Measurements from ENCODE around the gene CHD5. TPM values are rescaled to one million over a fixed set of nuclear protein-coding genes. Genes with fewer than 3 reads are reported as not detected.

The CHD5 gene
- total RNA-seq, 1 experiment from 2014 or later = 2.4 TPM

GRCh38 chr1:6174621-6175410 is 5.3 kb downstream of the CHD5 start:
- H3K27me3 Mint-ChIP-seq (ENCODE audit: low read depth) = peaks cover 31% of the 10 kb centered on the region
- CTCF ChIA-PET = no interaction called here
- no peak overlapping the region for H3K4me3 Mint-ChIP-seq
- peaks cover 3% of the 10 kb centered on the region for H3K4me1 Mint-ChIP-seq
- POLR2A ChIA-PET = no interaction called here
- H3K27ac Mint-ChIP-seq = no peak overlapping the region
- DNase-seq (ENCODE audit: low spot score) = no peak
- H3K9me3 Mint-ChIP-seq = no peaks in the 10 kb centered on the region
- no peak for ATAC-seq
- TF ChIP-seq E2F5 (CRISPR knock-in tag; IDR thresholded peaks at IDR 0.05) (no peak), TP53 (CRISPR knock-in tag; IDR thresholded peaks at IDR 0.05) (no peak), ELF4 (CRISPR knock-in tag; IDR thresholded peaks at IDR 0.05; ENCODE audit: low read depth) (no peak), NR2C2 (CRISPR knock-in tag; IDR thresholded peaks at IDR 0.05) (no peak), CREM (CRISPR knock-in tag; IDR thresholded peaks at IDR 0.05) (no peak), TEAD4 (CRISPR knock-in tag; IDR thresholded peaks at IDR 0.05) (no peak), MLX (CRISPR knock-in tag; IDR thresholded peaks at IDR 0.05) (no peak), NFE2L1 (CRISPR knock-in tag; IDR thresholded peaks at IDR 0.05) (no peak), FOXK1 (CRISPR knock-in tag; IDR thresholded peaks at IDR 0.05) (no peak), ZNF219 (CRISPR knock-in tag; IDR thresholded peaks at IDR 0.05; ENCODE audit: borderline replicate concordance) (no peak)
- TF ChIP-seq, protein P1, sequence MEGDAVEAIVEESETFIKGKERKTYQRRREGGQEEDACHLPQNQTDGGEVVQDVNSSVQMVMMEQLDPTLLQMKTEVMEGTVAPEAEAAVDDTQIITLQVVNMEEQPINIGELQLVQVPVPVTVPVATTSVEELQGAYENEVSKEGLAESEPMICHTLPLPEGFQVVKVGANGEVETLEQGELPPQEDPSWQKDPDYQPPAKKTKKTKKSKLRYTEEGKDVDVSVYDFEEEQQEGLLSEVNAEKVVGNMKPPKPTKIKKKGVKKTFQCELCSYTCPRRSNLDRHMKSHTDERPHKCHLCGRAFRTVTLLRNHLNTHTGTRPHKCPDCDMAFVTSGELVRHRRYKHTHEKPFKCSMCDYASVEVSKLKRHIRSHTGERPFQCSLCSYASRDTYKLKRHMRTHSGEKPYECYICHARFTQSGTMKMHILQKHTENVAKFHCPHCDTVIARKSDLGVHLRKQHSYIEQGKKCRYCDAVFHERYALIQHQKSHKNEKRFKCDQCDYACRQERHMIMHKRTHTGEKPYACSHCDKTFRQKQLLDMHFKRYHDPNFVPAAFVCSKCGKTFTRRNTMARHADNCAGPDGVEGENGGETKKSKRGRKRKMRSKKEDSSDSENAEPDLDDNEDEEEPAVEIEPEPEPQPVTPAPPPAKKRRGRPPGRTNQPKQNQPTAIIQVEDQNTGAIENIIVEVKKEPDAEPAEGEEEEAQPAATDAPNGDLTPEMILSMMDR (IDR thresholded peaks at IDR 0.05) = no peak
- H3K36me3 Mint-ChIP-seq = no peaks in the 10 kb centered on the region

- CTCF ChIA-PET = interaction anchor here (2.6 kb wide), 1 partner anchor 120 kb away, joined by 10 read pairs; no protein-coding TSS in a partner anchor
- no peaks in the 10 kb centered on the region for H3K9me3 Mint-ChIP-seq
- ATAC-seq = no peak
Measured at GRCh38 chr1:6172549-6172948, 7.6 kb downstream of the CHD5 start.

More at GRCh38 chr1:6172549-6172948, 7.6 kb downstream of the CHD5 start:
- H3K4me1 Mint-ChIP-seq = no peaks in the 10 kb centered on the region
- no peaks in the 10 kb centered on the region for H3K36me3 Mint-ChIP-seq
- DNase-seq (ENCODE audit: low spot score) = no peak
- TF ChIP-seq, protein P2, sequence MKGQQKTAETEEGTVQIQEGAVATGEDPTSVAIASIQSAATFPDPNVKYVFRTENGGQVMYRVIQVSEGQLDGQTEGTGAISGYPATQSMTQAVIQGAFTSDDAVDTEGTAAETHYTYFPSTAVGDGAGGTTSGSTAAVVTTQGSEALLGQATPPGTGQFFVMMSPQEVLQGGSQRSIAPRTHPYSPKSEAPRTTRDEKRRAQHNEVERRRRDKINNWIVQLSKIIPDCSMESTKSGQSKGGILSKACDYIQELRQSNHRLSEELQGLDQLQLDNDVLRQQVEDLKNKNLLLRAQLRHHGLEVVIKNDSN (CRISPR knock-in tag; IDR thresholded peaks at IDR 0.05) = no peak
- TF ChIP-seq ZNF138 (CRISPR knock-in tag; conservative IDR thresholded peaks at IDR 0.05) (no peak), ZNF671 (CRISPR knock-in tag; IDR thresholded peaks at IDR 0.05) (no peak), CREM (CRISPR knock-in tag; IDR thresholded peaks at IDR 0.05) (no peak), ZNF317 (CRISPR knock-in tag; IDR thresholded peaks at IDR 0.05; ENCODE audit: borderline replicate concordance, low read depth) (no peak), ZNF219 (CRISPR knock-in tag; IDR thresholded peaks at IDR 0.05; ENCODE audit: borderline replicate concordance) (no peak), ETV6 (CRISPR knock-in tag; IDR thresholded peaks at IDR 0.05) (no peak), ZNF121 (CRISPR knock-in tag; IDR thresholded peaks at IDR 0.05) (no peak)
- TF ChIP-seq, protein P3, sequence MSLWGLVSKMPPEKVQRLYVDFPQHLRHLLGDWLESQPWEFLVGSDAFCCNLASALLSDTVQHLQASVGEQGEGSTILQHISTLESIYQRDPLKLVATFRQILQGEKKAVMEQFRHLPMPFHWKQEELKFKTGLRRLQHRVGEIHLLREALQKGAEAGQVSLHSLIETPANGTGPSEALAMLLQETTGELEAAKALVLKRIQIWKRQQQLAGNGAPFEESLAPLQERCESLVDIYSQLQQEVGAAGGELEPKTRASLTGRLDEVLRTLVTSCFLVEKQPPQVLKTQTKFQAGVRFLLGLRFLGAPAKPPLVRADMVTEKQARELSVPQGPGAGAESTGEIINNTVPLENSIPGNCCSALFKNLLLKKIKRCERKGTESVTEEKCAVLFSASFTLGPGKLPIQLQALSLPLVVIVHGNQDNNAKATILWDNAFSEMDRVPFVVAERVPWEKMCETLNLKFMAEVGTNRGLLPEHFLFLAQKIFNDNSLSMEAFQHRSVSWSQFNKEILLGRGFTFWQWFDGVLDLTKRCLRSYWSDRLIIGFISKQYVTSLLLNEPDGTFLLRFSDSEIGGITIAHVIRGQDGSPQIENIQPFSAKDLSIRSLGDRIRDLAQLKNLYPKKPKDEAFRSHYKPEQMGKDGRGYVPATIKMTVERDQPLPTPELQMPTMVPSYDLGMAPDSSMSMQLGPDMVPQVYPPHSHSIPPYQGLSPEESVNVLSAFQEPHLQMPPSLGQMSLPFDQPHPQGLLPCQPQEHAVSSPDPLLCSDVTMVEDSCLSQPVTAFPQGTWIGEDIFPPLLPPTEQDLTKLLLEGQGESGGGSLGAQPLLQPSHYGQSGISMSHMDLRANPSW (CRISPR knock-in tag; conservative IDR thresholded peaks at IDR 0.05; ENCODE audit: low read depth) = no peak
- peaks cover 14% of the 10 kb centered on the region for H3K27me3 Mint-ChIP-seq (ENCODE audit: low read depth)
- POLR2A ChIA-PET = no interaction called here
- no peak overlapping the region for H3K4me3 Mint-ChIP-seq
- no peak overlapping the region for H3K27ac Mint-ChIP-seq
